Liver (tissue), 9 donors: ENCODE results near the gene PSTK. TPM values are rescaled to one million over a fixed set of nuclear protein-coding genes. Genes with fewer than 3 reads are reported as not detected.

Source experiments
- DNase-seq: peaks from one replicate; pipeline ENCODE4 v3.0.0-alpha.2; 2017; ENCODE audit warnings: low spot score
- H3K27ac ChIP-seq, 2 donors: one replicate each; pipeline ENCODE4 v1.7.0; 2013; ENCODE audit warnings: inconsistent platforms in 2 of 2, low read length in 2 of 2, control low read depth in 1 of 2, low read depth in 1 of 2, mild to moderate bottlenecking in 1 of 2
- H3K27me3 ChIP-seq, 4 donors: one replicate each; pipeline versions ENCODE4 v1.6.1 to v1.7.0; 2013; ENCODE audit warnings: low read length in 3 of 4, inconsistent platforms in 1 of 4, mild to moderate bottlenecking in 1 of 4, moderate library complexity in 1 of 4; ENCODE audit not compliant: control insufficient read depth in 4 of 4, insufficient read depth in 4 of 4
- H3K36me3 ChIP-seq, 4 donors: one replicate each; pipeline versions ENCODE4 v1.6.1 to v1.7.0; 2013; ENCODE audit warnings: low read length in 3 of 4, mild to moderate bottlenecking in 3 of 4, low read depth in 1 of 4, moderate library complexity in 1 of 4; ENCODE audit not compliant: control insufficient read depth in 4 of 4, insufficient read depth in 3 of 4
- H3K4me1 ChIP-seq, 4 donors: one replicate each; pipeline versions ENCODE4 v1.6.1 to v1.7.0; 2013; ENCODE audit warnings: low read length in 3 of 4, mild to moderate bottlenecking in 3 of 4, moderate library complexity in 1 of 4; ENCODE audit not compliant: control insufficient read depth in 4 of 4, insufficient read depth in 4 of 4
- H3K4me3 ChIP-seq, 3 donors: one replicate each; pipeline versions ENCODE4 v1.6.1 to v1.7.0; 2013; ENCODE audit warnings: low read length in 3 of 3, control low read depth in 1 of 3, low read depth in 1 of 3, mild to moderate bottlenecking in 1 of 3
- H3K9ac ChIP-seq, 2 donors: one replicate each; pipeline ENCODE4 v1.7.0; 2013; ENCODE audit warnings: low read length in 2 of 2, mild to moderate bottlenecking in 2 of 2, moderate library complexity in 2 of 2, control low read depth in 1 of 2, low read depth in 1 of 2
- H3K9me3 ChIP-seq, 4 donors: one replicate each; pipeline versions ENCODE4 v1.6.1 to v1.7.0; 2013; ENCODE audit warnings: low read length in 3 of 4; ENCODE audit not compliant: control insufficient read depth in 4 of 4
- CTCF ChIP-seq: fragments of 150-350 bp; IDR thresholded peaks from 2 replicates; pipeline ENCODE4 v1.5.1; 2017; ENCODE audit warnings: improper control_type of control experiment, low read depth, low read length; ENCODE audit not compliant: missing input control
- EGR1 ChIP-seq, 2 donors: IDR thresholded peaks; 2 replicates each; pipeline ENCODE4 v1.6.1; 2016 to 2018; ENCODE audit warnings: antibody characterized with exemption in 2 of 2, low read depth in 2 of 2
- FOXA1 ChIP-seq: IDR thresholded peaks from 2 replicates; pipeline ENCODE4 v1.6.1; 2016; ENCODE audit warnings: antibody characterized with exemption
- FOXA2 ChIP-seq: IDR thresholded peaks from 2 replicates; pipeline ENCODE4 v1.6.1; 2016; ENCODE audit warnings: antibody characterized with exemption
- GABPA ChIP-seq, 2 donors: IDR thresholded peaks in 1 of 2; conservative IDR thresholded peaks in 1 of 2; 2 replicates each; pipeline ENCODE4 v1.6.1; 2016; ENCODE audit warnings: antibody characterized with exemption in 2 of 2, mild to moderate bottlenecking in 1 of 2, moderate library complexity in 1 of 2
- HNF4A ChIP-seq, 2 donors: conservative IDR thresholded peaks; 2 replicates each; pipeline ENCODE4 v1.6.1; 2016; ENCODE audit warnings: antibody characterized with exemption in 2 of 2, mild to moderate bottlenecking in 2 of 2
- HNF4G ChIP-seq: IDR thresholded peaks from 2 replicates; pipeline ENCODE4 v1.6.1; 2016; ENCODE audit warnings: antibody characterized with exemption
- JUND ChIP-seq, 2 donors: IDR thresholded peaks; 2 replicates each; pipeline ENCODE4 v1.6.1; 2016; ENCODE audit warnings: antibody characterized with exemption in 2 of 2
- MAX ChIP-seq: IDR thresholded peaks from 2 replicates; pipeline ENCODE4 v1.6.1; 2016; ENCODE audit warnings: antibody characterized with exemption
- NR2F2 ChIP-seq: IDR thresholded peaks from 2 replicates; pipeline ENCODE4 v1.6.1; 2016; ENCODE audit warnings: antibody characterized with exemption
- RAD21 ChIP-seq, 2 donors: IDR thresholded peaks; 2 replicates each; pipeline ENCODE4 v1.6.1; 2016; ENCODE audit warnings: antibody characterized with exemption in 2 of 2, mild to moderate bottlenecking in 2 of 2
- RXRA ChIP-seq, 2 donors: IDR thresholded peaks; 2 replicates each; pipeline ENCODE4 v1.6.1; 2017 to 2018; ENCODE audit warnings: antibody characterized with exemption in 2 of 2, mild to moderate bottlenecking in 1 of 2
- SP1 ChIP-seq: IDR thresholded peaks from 2 replicates; pipeline ENCODE4 v1.6.1; 2018; ENCODE audit warnings: antibody characterized with exemption, mild to moderate bottlenecking
- TAF1 ChIP-seq: conservative IDR thresholded peaks from 2 replicates; pipeline ENCODE4 v1.6.1; 2016; ENCODE audit warnings: antibody characterized with exemption, mild to moderate bottlenecking
- YY1 ChIP-seq: IDR thresholded peaks from 2 replicates; pipeline ENCODE4 v1.6.1; 2016; ENCODE audit warnings: antibody characterized with exemption, mild to moderate bottlenecking
- ZBTB33 ChIP-seq: IDR thresholded peaks from 2 replicates; pipeline ENCODE4 v1.6.1; 2016; ENCODE audit warnings: antibody characterized with exemption
- WGBS: extraction: QIAGEN DNeasy Blood & Tissue Kit; methylation state at CpG from one replicate; pipeline ENCODE4 v1.1.7; 2013; 5-methylcytosine and 5-hydroxymethylcytosine counted together
- polyA plus RNA-seq, 2 donors: library from polyadenylated mRNA; stranded (reverse) in 1 of 2; unstranded in 1 of 2; fragments of 200-250 nt in 1 of 2; fragments of >200 nt in 1 of 2; fragmentation: Nextera tagmentation in 1 of 2; extraction: Ambion mirVana in 1 of 2; gene quantifications; one replicate each; pipeline versions ENCODE4 v1.2.1 to v1.2.3, GENCODE V29; 2013 to 2015
- total RNA-seq, 2 donors: library from RNA; depleted of rRNA; stranded (reverse); fragments of >200 nt; gene quantifications; one replicate each; pipeline ENCODE4 v1.2.3, GENCODE V29; 2014
- donor health status: healthy.
- donor health status: healthy.
- donor health status: healthy.
- donor health status: healthy.
- donor health status: healthy.

PSTK gene
- total and polyA plus RNA-seq, 4 donors, result 2.3 to 5.1 (median 3.5) TPM

GRCh38 chr10:122954731-122955050 is 25.5 kb upstream of the PSTK start:
- 70% methylated on average over 13 of the region's 13 CpGs for WGBS
- Histone ChIP-seq H3K27me3 (no peaks in the 10 kb centered on the region), H3K36me3 (peaks cover 0 to 4% (median under 1%) of the 10 kb centered on the region in 4 donors), H3K4me3 (peak overlapping the region in 1 of 3 donors; percentile 90), H3K9ac (no peak overlapping the region), H3K9me3 (no peaks in the 10 kb centered on the region), H3K4me1 (peaks cover 3 to 13% (median 7%) of the 10 kb centered on the region in 4 donors), H3K27ac (no peak overlapping the region)
- DNase-seq, result no peak
- TF ChIP-seq EGR1 (IDR thresholded peaks at IDR 0.05; ENCODE audit: low read depth in 2 of 2) (no peak), SP1 (no peak), RXRA (IDR thresholded peaks at IDR 0.05) (no peak), ZBTB33 (no peak), GABPA (IDR thresholded peaks at IDR 0.05 in 1 of 2, conservative IDR thresholded peaks at IDR 0.05 in 1 of 2) (no peak), HNF4G (no peak), RAD21 (IDR thresholded peaks at IDR 0.05) (no peak), FOXA2 (no peak), HNF4A (conservative IDR thresholded peaks at IDR 0.05) (no peak), CTCF (no peak)

GRCh38 chr10:122955892-122956291 is 24.3 kb upstream of the PSTK start:
- H3K4me3 ChIP-seq, result no peak overlapping the region
- DNase-seq, result no peak
- no peaks in the 10 kb centered on the region for H3K27me3 ChIP-seq
- TF ChIP-seq GABPA (IDR thresholded peaks at IDR 0.05 in 1 of 2, conservative IDR thresholded peaks at IDR 0.05 in 1 of 2) (no peak), ZBTB33 (no peak), FOXA1 (no peak), HNF4A (conservative IDR thresholded peaks at IDR 0.05) (no peak), JUND (IDR thresholded peaks at IDR 0.05) (no peak), TAF1 (no peak), SP1 (no peak), FOXA2 (no peak), YY1 (no peak), CTCF (no peak), MAX (no peak), HNF4G (no peak), NR2F2 (no peak), RXRA (IDR thresholded peaks at IDR 0.05) (no peak)
- no peak overlapping the region for H3K27ac ChIP-seq
- no peaks in the 10 kb centered on the region for H3K9me3 ChIP-seq
- peaks cover 3 to 13% (median 7%) of the 10 kb centered on the region in 4 donors for H3K4me1 ChIP-seq
- H3K36me3 ChIP-seq, result no peaks in the 10 kb centered on the region
- WGBS, result 99% methylated on average over 1 of the region's 1 CpG
- no peak overlapping the region for H3K9ac ChIP-seq
